HG02973 (cell line): ENCODE results near the gene EEFSEC.

Experiments
- ATAC-seq: cut with Tn5 transposase; IDR thresholded peaks from one replicate; pipeline ENCODE4 v1.9.1; 2021; ENCODE audit warnings: moderate library complexity; ENCODE audit not compliant: unreplicated experiment

The EEFSEC gene

GRCh38 chr3:128402998-128403397 lies 249.7 kb downstream of the EEFSEC start:
- no peak for ATAC-seq

- no peak for ATAC-seq
These were observed 251.2 kb downstream of the EEFSEC start for GRCh38 chr3:128404276-128405068.

GRCh38 chr3:128405554-128406277 lies 252.4 kb downstream of the EEFSEC start:
- no peak for ATAC-seq

GRCh38 chr3:128407247-128407646 lies 254.0 kb downstream of the EEFSEC start:
- no peak for ATAC-seq

- ATAC-seq, result no peak
These were observed 254.9 kb downstream of the EEFSEC start for GRCh38 chr3:128408012-128408692.

GRCh38 chr3:128408693-128409623 lies 255.7 kb downstream of the EEFSEC start:
- ATAC-seq, result no peak

- no peak for ATAC-seq
These were observed 256.6 kb downstream of the EEFSEC start for GRCh38 chr3:128409624-128410581.

- no peak for ATAC-seq
These were observed 257.6 kb downstream of the EEFSEC start for GRCh38 chr3:128410669-128411573.

GRCh38 chr3:128411574-128412064 lies 258.3 kb downstream of the EEFSEC start:
- ATAC-seq, result no peak

GRCh38 chr3:128412180-128413002 lies 259.1 kb downstream of the EEFSEC start:
- no peak for ATAC-seq

- ATAC-seq, result no peak
These were observed 259.7 kb downstream of the EEFSEC start for GRCh38 chr3:128413003-128413370.

- ATAC-seq, result no peak
These were observed 260.3 kb downstream of the EEFSEC start for GRCh38 chr3:128413413-128414205.

GRCh38 chr3:128415200-128415772 lies 262.0 kb downstream of the EEFSEC start:
- no peak for ATAC-seq

- ATAC-seq, result no peak
These were observed 262.7 kb downstream of the EEFSEC start for GRCh38 chr3:128415773-128416577.

GRCh38 chr3:128416578-128417211 lies 263.4 kb downstream of the EEFSEC start:
- no peak for ATAC-seq
